HCT116 (cell line): ENCODE results near the gene SEC24D. TPM values are rescaled to one million over a fixed set of nuclear protein-coding genes. Genes with fewer than 3 reads are reported as not detected.

Experiments used
- ATAC-seq: fragments of 200-7000 bp; cut with Tn5 transposase; 2 replicates; pipeline ENCODE4 v1.9.1; 2020; ENCODE audit warnings: mild to moderate bottlenecking, moderate library complexity
- BruUV-seq: library from RNA; stranded (reverse); fragments of 400-500 nt; replicated peaks from 2 replicates; lab custom pipeline; 2021; lab: Mats Ljungman, UMichigan
- CTCF ChIA-PET: fragments of 300-600 bp; sonication (Branson Sonifier 250); formaldehyde crosslinking; loops from one replicate; lab custom pipeline; 2021; ENCODE audit warnings: antibody characterized with exemption; lab: Charles Lee
- POLR2A ChIA-PET: fragments of 300-600, 350-600 bp; sonication (Branson Sonifier 250); formaldehyde crosslinking; loops from one replicate; lab custom pipeline; 2021; ENCODE audit warnings: antibody characterized with exemption; lab: Charles Lee
- RAD21 ChIA-PET, 2 experiments: fragments of 300-600 bp; sonication (Branson Sonifier 250); formaldehyde crosslinking; loops; one replicate each; lab custom pipeline; 2023; ENCODE audit warnings: low total read pairs in 2 of 2; ENCODE audit not compliant: uncharacterized antibody in 2 of 2, unreplicated experiment in 2 of 2, low non-redundant PET in 1 of 2; lab: Charles Lee
- DNase-seq: peaks from one replicate; pipeline ENCODE4 v3.0.0-alpha.2; 2010; ENCODE audit warnings: low read depth, low spot score
- H2AFZ ChIP-seq: fragments of 200-600 bp; shearing (Covaris generic), sonication (generic); 2 replicates; pipeline ENCODE4 v1.6.1; 2017; ENCODE audit warnings: low read depth, mixed run types, mixed read lengths, antibody characterized with exemption, low read length; ENCODE audit not compliant: poor library complexity, severe bottlenecking
- H3K27ac ChIP-seq: 2 replicates; pipeline ENCODE4 v1.5.1; 2012; ENCODE audit warnings: low read depth, low read length
- H3K27me3 ChIP-seq: fragments of 200-600 bp; sonication (generic); 2 replicates; pipeline ENCODE4 v1.6.1; 2016; ENCODE audit warnings: mixed run types, low read length, mixed read lengths; ENCODE audit not compliant: insufficient read depth
- H3K36me3 ChIP-seq, 2 experiments: fragments of 200-500 bp in 1 of 2; fragments of 200-600 bp in 1 of 2; sonication (Bioruptor generic) in 1 of 2; sonication (generic) in 1 of 2; 2 replicates each; pipeline versions ENCODE4 v1.5.1 to v1.6.1; 2014 to 2016; ENCODE audit warnings: low read length in 2 of 2, inconsistent platforms in 1 of 2, mixed read lengths in 1 of 2, mixed run types in 1 of 2; ENCODE audit not compliant: insufficient read depth in 2 of 2, control insufficient read depth in 1 of 2
- H3K4me1 ChIP-seq, 2 experiments: fragments of 200-600 bp in 1 of 2; sonication (generic) in 1 of 2; 2 replicates each; pipeline versions ENCODE4 v1.5.1 to v1.6.1; 2012 to 2017; ENCODE audit warnings: low read length in 2 of 2, inconsistent platforms in 1 of 2, mild to moderate bottlenecking in 1 of 2, mixed read lengths in 1 of 2, mixed run types in 1 of 2, moderate library complexity in 1 of 2; ENCODE audit not compliant: insufficient read depth in 2 of 2, control insufficient read depth in 1 of 2
- H3K4me2 ChIP-seq: fragments of 200-600 bp; sonication (generic); 2 replicates; pipeline ENCODE4 v1.6.1; 2017; ENCODE audit warnings: mixed run types, low read length, mixed read lengths
- H3K4me3 ChIP-seq, 2 experiments: fragments of 200-600 bp in 1 of 2; sonication (generic) in 1 of 2; replicated peaks in 1 of 2; 2 replicates each; pipeline ENCODE4 v1.5.1; 2011 to 2016; ENCODE audit warnings: low read length in 2 of 2, control low read depth in 1 of 2, low read depth in 1 of 2, mild to moderate bottlenecking in 1 of 2, mixed read lengths in 1 of 2, mixed run types in 1 of 2
- H3K79me2 ChIP-seq: fragments of 200-600 bp; sonication (generic); 2 replicates; pipeline ENCODE4 v1.6.1; 2017; ENCODE audit warnings: mild to moderate bottlenecking, mixed run types, low read length, moderate library complexity, mixed read lengths; ENCODE audit not compliant: insufficient read depth
- H3K9ac ChIP-seq: fragments of 200-600 bp; sonication (generic); 2 replicates; pipeline ENCODE4 v1.6.1; 2016; ENCODE audit warnings: low read length, mixed read lengths
- H3K9me2 ChIP-seq: fragments of 200-600 bp; sonication (generic), shearing (Covaris generic); 2 replicates; pipeline ENCODE4 v1.6.1; 2017; ENCODE audit warnings: mixed run types, mild to moderate bottlenecking, moderate library complexity; ENCODE audit not compliant: insufficient read depth
- H3K9me3 ChIP-seq, 2 experiments: fragments of 200-500 bp in 1 of 2; fragments of 200-600 bp in 1 of 2; sonication (Bioruptor generic) in 1 of 2; sonication (generic) in 1 of 2; 2 replicates each; pipeline ENCODE4 v1.6.1; 2014 to 2017; ENCODE audit warnings: low read length in 2 of 2, mixed read lengths in 2 of 2, inconsistent platforms in 1 of 2, low read depth in 1 of 2, mild to moderate bottlenecking in 1 of 2, mixed run types in 1 of 2, moderate library complexity in 1 of 2; ENCODE audit not compliant: control insufficient read depth in 1 of 2, insufficient read depth in 1 of 2
- H4K20me1 ChIP-seq: fragments of 200-600 bp; sonication (generic), shearing (Covaris generic); 2 replicates; pipeline ENCODE4 v1.6.1; 2017; ENCODE audit warnings: mixed run types, mild to moderate bottlenecking, moderate library complexity; ENCODE audit not compliant: insufficient read depth
- CBX3 ChIP-seq: IDR thresholded peaks from 2 replicates; pipeline ENCODE4 v1.6.1; 2012; ENCODE audit warnings: low read depth
- CEBPB ChIP-seq: IDR thresholded peaks from 2 replicates; pipeline ENCODE4 v1.6.1; 2012; ENCODE audit warnings: low read depth
- CTCF ChIP-seq, 3 experiments: fragments of 200-600 bp in 1 of 3; sonication (generic) in 1 of 3; IDR thresholded peaks in 2 of 3; conservative IDR thresholded peaks in 1 of 3; 2 replicates each; pipeline ENCODE4 v1.5.1; 2012 to 2017; ENCODE audit warnings: low read depth in 2 of 3, low read length in 2 of 3, antibody characterized with exemption in 1 of 3, borderline replicate concordance in 1 of 3, control low read depth in 1 of 3, mild to moderate bottlenecking in 1 of 3, mixed read lengths in 1 of 3, mixed run types in 1 of 3, moderate library complexity in 1 of 3; ENCODE audit not compliant: insufficient read depth in 1 of 3
- EGR1 ChIP-seq: IDR thresholded peaks from 2 replicates; pipeline ENCODE4 v1.6.1; 2012; ENCODE audit warnings: low read depth
- ELF1 ChIP-seq: IDR thresholded peaks from 2 replicates; pipeline ENCODE4 v1.6.1; 2012; ENCODE audit warnings: low read depth, borderline replicate concordance
- JUND ChIP-seq: IDR thresholded peaks from 2 replicates; pipeline ENCODE4 v1.6.1; 2012
- POLR2A ChIP-seq: IDR thresholded peaks from 2 replicates; pipeline ENCODE4 v1.7.0; 2011; ENCODE audit warnings: borderline replicate concordance; ENCODE audit not compliant: insufficient read depth, insufficient read length; ENCODE audit errors: extremely low read depth
- POLR2AphosphoS5 ChIP-seq: IDR thresholded peaks from 2 replicates; pipeline ENCODE4 v1.6.1; 2011; ENCODE audit warnings: mild to moderate bottlenecking, low read depth, low read length, moderate library complexity
- RAD21 ChIP-seq: IDR thresholded peaks from 2 replicates; pipeline ENCODE4 v1.6.1; 2012; ENCODE audit warnings: low read depth, mild to moderate bottlenecking
- SRF ChIP-seq: IDR thresholded peaks from 2 replicates; pipeline ENCODE4 v1.6.1; 2012; ENCODE audit warnings: low read depth
- TCF7L2 ChIP-seq: IDR thresholded peaks from 2 replicates; pipeline ENCODE4 v1.7.0; 2011; ENCODE audit warnings: borderline replicate concordance, inconsistent platforms; ENCODE audit not compliant: insufficient read depth, insufficient read length; ENCODE audit errors: extremely low read depth
- YY1 ChIP-seq: IDR thresholded peaks from 2 replicates; pipeline ENCODE4 v1.6.1; 2011; ENCODE audit warnings: low read length, low read depth, moderate library complexity, mild to moderate bottlenecking; ENCODE audit not compliant: insufficient replicate concordance; ENCODE audit errors: extremely low read depth
- ZNF274 ChIP-seq: fragments of 200-500 bp; sonication (Bioruptor generic); IDR thresholded peaks from 2 replicates; pipeline ENCODE4 v1.6.1; 2014; ENCODE audit warnings: mild to moderate bottlenecking, low read depth, low read length, inconsistent platforms
- intact Hi-C: fragments of 100-400 bp; cut with micrococcal nuclease; formaldehyde crosslinking; loops from 2 replicates; pipeline ENCODE4 v1.10.0; 2022
- total RNA-seq: library from RNA; stranded (reverse); gene quantifications from one replicate; pipeline ENCODE4 v1.2.1, GENCODE V29; 2021; ENCODE audit not compliant: unreplicated experiment
- TF ChIP-seq, protein P1 (sequence below): IDR thresholded peaks from 2 replicates; pipeline ENCODE4 v1.6.1; 2012; ENCODE audit warnings: low read depth
- TF ChIP-seq, protein P2 (sequence below): IDR thresholded peaks from 2 replicates; pipeline ENCODE4 v1.6.1; 2012

SEC24D gene
- total RNA-seq, 1 experiment from 2014 or later, result 28.5 TPM

GRCh38 chr4:118756958-118757357, 79.0 kb downstream of the SEC24D start:
- H3K9me3 ChIP-seq, result no peaks in the 10 kb centered on the region
- H3K79me2 ChIP-seq, result no peaks in the 10 kb centered on the region
- H3K9ac ChIP-seq, result no peak overlapping the region
- TF ChIP-seq TCF7L2 (no peak), POLR2A (no peak), RAD21 (no peak), ELF1 (no peak), CTCF (IDR thresholded peaks at IDR 0.05 in 2 of 3, conservative IDR thresholded peaks at IDR 0.05 in 1 of 3; ENCODE audit: borderline replicate concordance in 1 of 3, insufficient read depth in 1 of 3, low read depth in 2 of 3, low read length in 2 of 3) (no peak), ZNF274 (no peak), POLR2AphosphoS5 (no peak), CEBPB (no peak), JUND (no peak), YY1 (no peak), EGR1 (no peak), CBX3 (no peak), SRF (no peak)
- TF ChIP-seq, protein P1, sequence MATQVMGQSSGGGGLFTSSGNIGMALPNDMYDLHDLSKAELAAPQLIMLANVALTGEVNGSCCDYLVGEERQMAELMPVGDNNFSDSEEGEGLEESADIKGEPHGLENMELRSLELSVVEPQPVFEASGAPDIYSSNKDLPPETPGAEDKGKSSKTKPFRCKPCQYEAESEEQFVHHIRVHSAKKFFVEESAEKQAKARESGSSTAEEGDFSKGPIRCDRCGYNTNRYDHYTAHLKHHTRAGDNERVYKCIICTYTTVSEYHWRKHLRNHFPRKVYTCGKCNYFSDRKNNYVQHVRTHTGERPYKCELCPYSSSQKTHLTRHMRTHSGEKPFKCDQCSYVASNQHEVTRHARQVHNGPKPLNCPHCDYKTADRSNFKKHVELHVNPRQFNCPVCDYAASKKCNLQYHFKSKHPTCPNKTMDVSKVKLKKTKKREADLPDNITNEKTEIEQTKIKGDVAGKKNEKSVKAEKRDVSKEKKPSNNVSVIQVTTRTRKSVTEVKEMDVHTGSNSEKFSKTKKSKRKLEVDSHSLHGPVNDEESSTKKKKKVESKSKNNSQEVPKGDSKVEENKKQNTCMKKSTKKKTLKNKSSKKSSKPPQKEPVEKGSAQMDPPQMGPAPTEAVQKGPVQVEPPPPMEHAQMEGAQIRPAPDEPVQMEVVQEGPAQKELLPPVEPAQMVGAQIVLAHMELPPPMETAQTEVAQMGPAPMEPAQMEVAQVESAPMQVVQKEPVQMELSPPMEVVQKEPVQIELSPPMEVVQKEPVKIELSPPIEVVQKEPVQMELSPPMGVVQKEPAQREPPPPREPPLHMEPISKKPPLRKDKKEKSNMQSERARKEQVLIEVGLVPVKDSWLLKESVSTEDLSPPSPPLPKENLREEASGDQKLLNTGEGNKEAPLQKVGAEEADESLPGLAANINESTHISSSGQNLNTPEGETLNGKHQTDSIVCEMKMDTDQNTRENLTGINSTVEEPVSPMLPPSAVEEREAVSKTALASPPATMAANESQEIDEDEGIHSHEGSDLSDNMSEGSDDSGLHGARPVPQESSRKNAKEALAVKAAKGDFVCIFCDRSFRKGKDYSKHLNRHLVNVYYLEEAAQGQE, result no peak
- TF ChIP-seq, protein P2, sequence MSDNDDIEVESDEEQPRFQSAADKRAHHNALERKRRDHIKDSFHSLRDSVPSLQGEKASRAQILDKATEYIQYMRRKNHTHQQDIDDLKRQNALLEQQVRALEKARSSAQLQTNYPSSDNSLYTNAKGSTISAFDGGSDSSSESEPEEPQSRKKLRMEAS, result no peak
- no peak overlapping the region for H3K27ac ChIP-seq
- H3K27me3 ChIP-seq, result no peaks in the 10 kb centered on the region
- H3K4me3 ChIP-seq, result no peak overlapping the region
- RAD21 ChIA-PET, result interaction anchor here in 1 of 2 experiments (0.9 kb wide), 1 partner anchor 15 kb away, joined by 3 read pairs; no protein-coding TSS in a partner anchor
- DNase-seq (no peak), ATAC-seq (no peak)
- H2AFZ ChIP-seq, result no peak overlapping the region
- intact Hi-C loops, result no loop called here
- no TSS peak for BruUV-seq
- no peaks in the 10 kb centered on the region for H3K9me2 ChIP-seq
- CTCF ChIA-PET, result no interaction called here
- no peak overlapping the region for H3K4me2 ChIP-seq
- no peaks in the 10 kb centered on the region for H3K4me1 ChIP-seq
- no peaks in the 10 kb centered on the region for H3K36me3 ChIP-seq
- POLR2A ChIA-PET, result no interaction called here
- H4K20me1 ChIP-seq, result no peaks in the 10 kb centered on the region
